Cortex of kidney (tissue), 1 donor: Measurements from ENCODE around the gene DEFB113.
"Not testable (repeated sequence)": the region's sequence is repeated elsewhere in the genome, so short reads cannot be mapped to it uniquely, and the experiment has no call there.

Source experiments
- DNase-seq: peaks from one replicate; lab custom pipeline; 2025; lab: John Stamatoyannopoulos, UW

DEFB113 gene, protein sequence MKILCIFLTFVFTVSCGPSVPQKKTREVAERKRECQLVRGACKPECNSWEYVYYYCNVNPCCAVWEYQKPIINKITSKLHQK

DNA sequence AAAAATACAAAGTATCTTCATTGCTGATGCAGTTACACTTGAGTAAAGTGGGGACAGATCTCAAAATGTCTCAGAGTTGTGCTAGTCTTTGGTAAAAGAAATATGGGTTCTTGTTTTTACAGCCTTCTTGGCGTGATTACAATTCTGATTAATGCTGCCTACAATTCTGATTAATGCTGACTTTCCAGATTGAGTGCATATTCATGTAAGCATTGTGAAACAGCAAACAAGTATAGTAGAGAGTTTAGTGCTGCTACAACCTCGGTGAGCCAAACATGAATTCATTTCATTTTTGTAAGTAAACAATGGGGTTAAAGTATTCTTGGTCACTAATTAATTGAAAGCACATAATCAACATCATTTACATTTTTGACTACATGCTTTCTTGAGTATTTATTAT lies at the start of gene DEFB113:
DEFB113 (minus strand) TSS at position 21 of the 400 bp plus-strand sequence; CDS start at position 21, 0 bp downstream.
- no peak for DNase-seq

GRCh38 chr6:50007819-50008218 lies 38.4 kb upstream of the DEFB113 start:
- no peak for DNase-seq

GRCh38 chr6:50003139-50003538 lies 33.7 kb upstream of the DEFB113 start:
- DNase-seq: no peak

GRCh38 chr6:49995278-49995677 lies 25.9 kb upstream of the DEFB113 start:
- no peak for DNase-seq

GRCh38 chr6:49988900-49989299 lies 19.5 kb upstream of the DEFB113 start:
- no peak for DNase-seq

GRCh38 chr6:49987749-49988148 lies 18.3 kb upstream of the DEFB113 start:
- no peak for DNase-seq

GRCh38 chr6:49986551-49986950 lies 17.1 kb upstream of the DEFB113 start:
- no peak for DNase-seq

DNA sequence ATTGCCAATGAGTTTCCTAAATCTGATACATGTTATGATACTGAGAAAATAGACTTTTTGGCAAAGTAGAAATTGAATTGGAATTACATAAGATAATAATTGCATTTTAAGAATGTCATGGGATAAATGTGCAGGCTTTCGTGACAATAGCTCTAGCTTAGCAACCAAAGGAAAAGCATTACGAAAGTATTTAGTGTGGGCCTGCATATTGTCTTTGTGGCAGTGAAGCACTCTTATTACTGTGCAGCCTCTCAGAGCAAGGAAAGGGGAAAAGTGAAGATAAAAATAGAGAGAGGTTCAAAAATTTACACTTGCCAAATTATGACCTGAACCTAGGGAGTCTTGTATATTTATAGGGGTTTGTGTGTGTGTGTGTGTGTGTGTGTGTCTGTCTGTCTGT lies 12.6 kb upstream of the DEFB113 start:
- no peak for DNase-seq

DNA sequence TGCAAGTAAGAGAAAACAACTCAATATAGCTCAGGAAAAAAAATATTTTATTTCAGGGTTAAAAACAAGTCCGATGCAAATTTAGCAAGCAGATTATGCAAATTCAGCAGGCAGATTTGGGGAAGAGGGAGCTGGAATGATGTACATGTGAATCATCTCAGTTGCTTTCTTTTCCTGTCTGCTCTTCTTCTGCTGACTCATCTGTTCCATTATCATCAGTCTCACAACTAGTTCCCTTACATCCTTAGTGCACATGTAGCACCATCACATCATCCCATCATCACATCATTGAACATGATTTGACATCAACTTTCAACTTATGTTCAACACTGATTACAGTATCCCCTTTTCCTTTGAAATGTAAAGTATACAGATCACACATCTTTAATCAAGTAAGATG lies 11.5 kb upstream of the DEFB113 start:
- DNase-seq: no peak

DNA sequence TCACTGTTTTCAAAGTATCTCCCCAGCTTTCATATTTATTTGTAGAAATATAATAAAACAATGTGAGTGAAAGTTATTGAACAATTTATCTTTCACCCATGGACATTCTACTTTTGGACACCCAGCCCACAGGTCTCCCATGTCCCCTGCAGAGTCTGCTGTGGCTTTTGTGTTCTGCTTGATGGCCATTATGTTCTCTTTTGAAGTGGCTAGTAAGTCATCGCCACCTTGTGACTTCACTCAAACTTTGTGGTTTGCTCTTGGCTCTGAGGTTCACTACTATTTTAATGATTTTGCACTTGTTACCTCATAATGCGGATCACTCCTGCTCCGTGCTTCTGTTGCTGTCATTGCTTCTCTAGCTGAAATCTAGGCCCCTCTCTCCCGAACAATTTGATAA lies 10.2 kb upstream of the DEFB113 start:
- no peak for DNase-seq

GRCh38 chr6:49978332-49979226 lies 9.2 kb upstream of the DEFB113 start:
- DNase-seq: no peak

DNA sequence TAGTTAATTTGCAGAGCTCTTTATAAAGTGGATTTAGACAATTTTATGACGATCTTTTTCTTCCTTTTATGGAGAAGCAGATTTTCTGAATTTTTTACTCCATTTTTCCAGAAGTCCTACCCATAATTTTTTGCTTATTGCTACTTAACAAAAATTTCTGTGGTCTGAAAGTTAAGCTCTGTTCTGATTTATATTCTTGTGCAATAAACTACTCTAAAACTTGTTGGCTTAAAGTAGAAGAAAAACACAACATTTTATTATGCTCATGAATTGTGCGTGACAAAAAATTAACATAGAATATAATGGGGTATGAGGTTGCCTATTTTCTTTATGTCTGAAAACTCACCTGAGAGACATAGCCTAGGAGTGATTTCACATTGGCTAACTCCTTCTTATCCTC lies 2.6 kb downstream of the DEFB113 start:
- no peak for DNase-seq

DNA sequence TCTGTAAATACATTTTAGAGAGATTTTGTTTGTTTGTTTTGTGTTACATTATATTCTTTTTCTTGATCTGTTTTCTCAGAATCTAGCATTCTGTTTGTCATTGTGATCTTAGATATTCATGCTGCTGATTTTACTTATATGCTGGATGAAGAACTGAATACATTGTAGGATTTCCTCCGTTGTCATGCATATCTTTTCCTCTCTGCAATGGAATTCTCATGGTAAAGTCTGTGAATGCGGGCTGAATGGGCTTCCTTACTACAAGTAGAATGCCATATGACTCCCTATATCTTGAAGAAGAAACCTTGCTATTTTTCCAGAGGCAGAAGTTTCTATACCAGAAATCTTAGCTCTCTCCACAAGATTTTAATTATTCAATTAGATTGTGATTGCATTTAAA lies 3.1 kb downstream of the DEFB113 start:
- DNase-seq: no peak

DNA sequence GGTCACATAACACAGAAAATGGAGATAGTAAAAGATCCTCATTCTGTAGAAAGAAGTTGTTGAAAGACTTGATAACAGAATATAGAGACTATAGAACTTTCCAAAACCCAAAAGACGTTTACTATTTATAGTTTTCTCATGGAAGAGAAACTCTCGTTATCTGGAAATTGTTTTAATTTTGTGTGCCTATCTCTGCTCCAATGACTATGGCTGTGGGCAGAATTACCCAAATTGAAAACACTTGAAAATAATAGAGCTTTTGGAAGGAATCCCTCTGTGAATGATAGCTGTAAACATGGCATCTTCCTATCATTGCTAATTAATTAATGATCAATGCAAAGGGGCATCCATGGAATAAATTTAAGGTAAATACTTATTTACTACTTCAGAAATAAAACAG lies 5.4 kb downstream of the DEFB113 start, which contains the start of gene DEFB114:
DEFB114 (minus strand) TSS at position 101 of the 400 bp plus-strand sequence; CDS start at position 42, 59 bp downstream.
- no peak for DNase-seq

GRCh38 chr6:49958180-49958579 lies 11.2 kb downstream of the DEFB113 start:
- DNase-seq: no peak

- no peak for DNase-seq
These were observed 13.6 kb downstream of the DEFB113 start for GRCh38 chr6:49955847-49956246.

DNA sequence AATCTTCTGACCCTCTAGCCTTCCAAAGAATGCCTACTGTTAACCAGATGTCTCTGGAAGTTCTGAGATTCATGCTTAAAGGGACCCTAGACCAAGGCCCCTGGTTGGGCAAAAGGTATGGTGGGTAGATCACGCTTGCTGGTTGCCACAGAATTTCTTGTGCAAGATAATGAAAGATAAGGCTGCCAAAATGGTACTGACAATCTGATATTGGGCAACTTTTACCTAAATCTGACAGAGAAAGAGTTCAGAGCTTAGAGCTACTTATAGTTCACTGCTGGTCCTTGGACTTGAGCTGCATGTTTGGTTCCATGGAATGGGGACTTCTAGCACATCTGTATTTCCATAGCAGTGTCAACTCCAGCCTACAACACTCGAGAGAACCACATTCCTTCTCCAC lies 17.5 kb downstream of the DEFB113 start:
- no peak for DNase-seq

- no peak for DNase-seq
These were observed 19.0 kb downstream of the DEFB113 start for GRCh38 chr6:49950415-49950751.

GRCh38 chr6:49949062-49949461 lies 20.4 kb downstream of the DEFB113 start:
- no peak for DNase-seq

DNA sequence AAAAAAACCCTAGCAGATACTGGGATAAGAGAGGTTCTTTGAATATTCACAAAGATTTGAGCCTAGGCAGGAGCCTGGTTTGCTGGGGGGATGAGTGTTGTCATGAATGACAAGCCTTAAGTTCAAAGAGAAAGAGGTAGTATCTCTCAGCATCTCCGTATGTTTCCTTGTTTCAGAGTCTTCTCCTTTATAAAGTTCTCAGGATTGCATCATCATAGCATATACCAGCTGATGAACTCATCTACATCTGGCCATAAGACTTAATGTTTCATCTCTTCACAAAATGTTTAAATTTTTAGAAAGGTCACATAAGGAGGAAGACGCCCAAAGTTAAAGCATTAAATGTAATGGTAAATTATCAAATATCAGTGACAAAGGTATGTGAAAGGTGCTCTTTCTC lies 22.6 kb downstream of the DEFB113 start:
- DNase-seq: no peak

GRCh38 chr6:49944068-49944467 lies 25.4 kb downstream of the DEFB113 start:
- DNase-seq: not testable (repeated sequence)

DNA sequence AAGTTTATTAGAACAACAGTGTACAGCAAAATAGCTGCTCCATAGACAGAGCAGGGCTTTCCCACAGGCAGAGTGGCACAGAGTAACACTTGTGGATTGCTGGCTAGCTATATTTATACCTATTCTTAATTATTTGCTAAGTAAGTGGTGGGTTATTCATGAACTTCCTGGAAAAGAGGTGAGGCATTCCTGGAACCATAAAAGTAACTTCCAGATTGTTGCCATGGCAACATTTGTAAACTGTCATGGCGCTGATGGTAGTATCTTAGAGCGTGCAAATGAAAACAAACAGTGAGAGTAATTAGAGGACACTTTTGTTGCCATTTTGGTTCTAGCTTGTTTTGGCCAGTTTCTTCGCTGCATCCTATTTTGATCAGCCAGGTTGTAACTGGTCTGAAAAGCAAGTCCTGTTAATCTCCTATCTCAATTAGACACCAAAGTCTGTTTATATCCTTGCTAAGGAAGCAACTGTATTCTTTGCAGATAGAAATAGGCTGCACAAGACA lies 29.4 kb downstream of the DEFB113 start:
- DNase-seq: no peak

DNA sequence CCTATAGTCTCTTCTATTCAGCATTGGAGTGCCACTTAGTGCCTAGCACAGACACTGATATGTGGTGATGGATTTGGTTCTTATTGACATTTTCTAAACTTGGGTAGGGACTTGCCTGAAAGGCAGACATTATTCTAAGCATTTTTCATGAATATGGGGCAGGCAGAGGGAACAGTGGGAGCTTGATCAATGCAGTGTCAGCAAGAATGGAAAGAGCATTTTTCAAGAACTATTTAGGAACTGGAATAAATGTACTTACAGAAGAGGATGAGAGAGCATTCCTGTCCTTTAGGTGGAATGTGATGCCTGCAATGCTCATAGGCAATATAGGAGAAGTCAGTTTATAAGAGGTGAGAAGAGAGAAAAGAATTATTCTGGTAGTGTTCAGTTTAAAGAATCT lies 31.6 kb downstream of the DEFB113 start:
- no peak for DNase-seq

- DNase-seq: no peak
These were observed 32.4 kb downstream of the DEFB113 start for GRCh38 chr6:49937017-49937416.
